CD14-positive monocyte (primary cell): ENCODE measurements around the gene DRC3. TPM values are rescaled to one million over a fixed set of nuclear protein-coding genes. Genes with fewer than 3 reads are reported as not detected.

Experiments used
- DNase-seq, 3 donors: peaks; one replicate each; pipeline ENCODE4 v3.0.0-alpha.2; 2011 to 2022
- H2AFZ ChIP-seq: 2 replicates; pipeline ENCODE4 v1.6.0; 2012; ENCODE audit warnings: mild to moderate bottlenecking, low read depth, low read length, inconsistent platforms; ENCODE audit not compliant: insufficient read depth, poor library complexity, severe bottlenecking
- H3K27ac ChIP-seq, 2 donors: 1 replicate in 1 of 2; 2 replicates in 1 of 2; pipeline ENCODE4 v1.5.1; 2012 to 2013; ENCODE audit warnings: low read length in 2 of 2, control low read depth in 1 of 2, inconsistent platforms in 1 of 2, low read depth in 1 of 2, mild to moderate bottlenecking in 1 of 2
- H3K27me3 ChIP-seq, 2 donors: one replicate each; pipeline versions ENCODE4 v1.6.0 to v1.6.1; 2011 to 2013; ENCODE audit warnings: low read length in 2 of 2; ENCODE audit not compliant: control insufficient read depth in 2 of 2, insufficient read depth in 2 of 2
- H3K36me3 ChIP-seq, 2 donors: replicated peaks in 1 of 2; 1 replicate in 1 of 2; 2 replicates in 1 of 2; pipeline versions ENCODE4 v1.5.1 to v1.6.1; 2012 to 2013; ENCODE audit warnings: low read length in 2 of 2, control low read depth in 1 of 2, inconsistent platforms in 1 of 2, mild to moderate bottlenecking in 1 of 2; ENCODE audit not compliant: insufficient read depth in 2 of 2, control insufficient read depth in 1 of 2
- H3K4me1 ChIP-seq, 2 donors: 1 replicate in 1 of 2; 2 replicates in 1 of 2; pipeline versions ENCODE4 v1.5.1 to v1.6.1; 2012 to 2013; ENCODE audit warnings: low read length in 2 of 2, control low read depth in 1 of 2, inconsistent platforms in 1 of 2, mild to moderate bottlenecking in 1 of 2, moderate library complexity in 1 of 2; ENCODE audit not compliant: insufficient read depth in 2 of 2, control insufficient read depth in 1 of 2
- H3K4me2 ChIP-seq: replicated peaks from 2 replicates; pipeline ENCODE3; 2012; ENCODE audit warnings: low read length, moderate library complexity, mild to moderate bottlenecking; ENCODE audit not compliant: poor library complexity, severe bottlenecking; ENCODE audit errors: extremely low read depth
- H3K4me3 ChIP-seq, 3 experiments: fragments of 200-600 bp in 1 of 3; sonication (generic) in 1 of 3; replicated peaks in 1 of 3; 1 replicate in 2 of 3; 2 replicates in 1 of 3; pipeline ENCODE4 v1.5.1; 2011 to 2013; ENCODE audit warnings: low read length in 3 of 3, mild to moderate bottlenecking in 3 of 3, control low read depth in 2 of 3, low read depth in 2 of 3, inconsistent platforms in 1 of 3, moderate library complexity in 1 of 3
- H3K79me2 ChIP-seq: 2 replicates; pipeline ENCODE4 v1.6.0; 2012; ENCODE audit warnings: mild to moderate bottlenecking, control low read depth, inconsistent platforms, low read length, moderate library complexity; ENCODE audit not compliant: insufficient read depth
- H3K9ac ChIP-seq: 2 replicates; pipeline ENCODE4 v1.6.0; 2017; ENCODE audit warnings: low read length, mild to moderate bottlenecking; ENCODE audit not compliant: insufficient read depth, poor library complexity, severe bottlenecking
- H3K9me3 ChIP-seq, 2 donors: replicated peaks in 1 of 2; 1 replicate in 1 of 2; 2 replicates in 1 of 2; pipeline versions ENCODE4 v1.5.1 to v1.6.1; 2012 to 2013; ENCODE audit warnings: low read length in 2 of 2, control low read depth in 1 of 2; ENCODE audit not compliant: control insufficient read depth in 1 of 2, insufficient read depth in 1 of 2
- H4K20me1 ChIP-seq: 2 replicates; pipeline ENCODE4 v1.6.0; 2012; ENCODE audit warnings: mild to moderate bottlenecking, low read length, control low read depth, moderate library complexity; ENCODE audit not compliant: insufficient read depth
- H3K27ac Mint-ChIP-seq, 7 donors: one replicate each; pipeline ENCODE4 v1.8.0; 2020; ENCODE audit warnings: mild to moderate bottlenecking in 7 of 7, mixed read lengths in 7 of 7, moderate library complexity in 6 of 7, inconsistent platforms in 2 of 7
- H3K27me3 Mint-ChIP-seq, 3 donors: one replicate each; pipeline ENCODE4 v1.8.0; 2021 to 2022; ENCODE audit warnings: low read depth in 3 of 3, mild to moderate bottlenecking in 3 of 3, mixed read lengths in 3 of 3, moderate library complexity in 3 of 3, inconsistent platforms in 1 of 3
- H3K36me3 Mint-ChIP-seq, 2 donors: one replicate each; pipeline ENCODE4 v1.8.0; 2020; ENCODE audit warnings: mixed read lengths in 2 of 2, inconsistent platforms in 1 of 2, mild to moderate bottlenecking in 1 of 2
- H3K4me1 Mint-ChIP-seq: one replicate; pipeline ENCODE4 v1.8.0; 2020; ENCODE audit warnings: mild to moderate bottlenecking, mixed read lengths
- H3K4me3 Mint-ChIP-seq, 2 donors: one replicate each; pipeline ENCODE4 v1.8.0; 2020; ENCODE audit warnings: mild to moderate bottlenecking in 2 of 2, mixed read lengths in 2 of 2, moderate library complexity in 1 of 2
- H3K9me3 Mint-ChIP-seq, 7 donors: one replicate each; pipeline ENCODE4 v1.8.0; 2020 to 2022; ENCODE audit warnings: mixed read lengths in 7 of 7, mild to moderate bottlenecking in 6 of 7, moderate library complexity in 6 of 7, inconsistent platforms in 2 of 7
- CTCF ChIP-seq: fragments of 200-600 bp; IDR thresholded peaks from one replicate; pipeline ENCODE4 v1.8.0; 2022; ENCODE audit warnings: antibody characterized with exemption, mild to moderate bottlenecking
- WGBS: methylation state at CpG from one replicate; pipeline ENCODE4 v1.1.5; 2013; ENCODE audit warnings: missing lambda C conversion rate; ENCODE audit not compliant: insufficient coverage; 5-methylcytosine and 5-hydroxymethylcytosine counted together
- intact Hi-C, 2 donors: fragments of 100-400 bp; cut with micrococcal nuclease; formaldehyde crosslinking; loops; one replicate each; pipeline versions ENCODE4 v1.15.0 to v1.15.1; 2023
- polyA plus RNA-seq, 3 donors: library from polyadenylated mRNA; depleted of rRNA in 1 of 3; unstranded in 2 of 3; stranded (reverse) in 1 of 3; fragments of 300-500 nt in 2 of 3; fragments of >200 nt in 1 of 3; fragmentation: Illumina TruSeq in 2 of 3; gene quantifications; 1 replicate in 2 of 3; 2 replicates in 1 of 3; pipeline ENCODE4 v1.2.3, GENCODE V29; 2012 to 2021

The DRC3 gene
- polyA plus RNA-seq, 3 donors = 0.23 to 0.58 (median 0.39) TPM

GRCh38 chr17:18056214-18056613, 83.6 kb downstream of the DRC3 start:
- no peaks in the 10 kb centered on the region for H4K20me1 ChIP-seq
- peaks cover 37 to 71% of the 10 kb centered on the region in 2 donors for H3K36me3 ChIP-seq
- H2AFZ ChIP-seq = no peak overlapping the region
- TF ChIP-seq CTCF = no peak
- no peaks in the 10 kb centered on the region for H3K9me3 ChIP-seq
- WGBS = 50% methylated on average over 2 of the region's 3 CpGs
- H3K27me3 ChIP-seq = no peaks in the 10 kb centered on the region
- H3K4me3 ChIP-seq = no peak overlapping the region
- H3K4me2 ChIP-seq = no peak overlapping the region
- no peak overlapping the region for H3K27ac ChIP-seq
- Mint-ChIP-seq H3K4me1 (peaks cover 5% of the 10 kb centered on the region), H3K27me3 (no peaks in the 10 kb centered on the region), H3K9me3 (no peaks in the 10 kb centered on the region), H3K36me3 (peaks cover 54 to 77% of the 10 kb centered on the region in 2 donors), H3K27ac (peak overlapping the region in 3 of 7 donors; percentile 24 to 75 (median 54)), H3K4me3 (no peak overlapping the region)
- H3K4me1 ChIP-seq = no peaks in the 10 kb centered on the region
- H3K9ac ChIP-seq = no peak overlapping the region
- no peaks in the 10 kb centered on the region for H3K79me2 ChIP-seq
- intact Hi-C loops = no loop called here
- no peak for DNase-seq

- no peak for DNase-seq
- peak overlapping the region in 1 of 7 donors; percentile 46 for H3K27ac Mint-ChIP-seq
- H3K4me1 Mint-ChIP-seq = peaks cover 5% of the 10 kb centered on the region
- no peak overlapping the region for H3K9ac ChIP-seq
- no peaks in the 10 kb centered on the region for H3K9me3 ChIP-seq
- H3K27me3 ChIP-seq = no peaks in the 10 kb centered on the region
- no peaks in the 10 kb centered on the region for H4K20me1 ChIP-seq
- H3K4me3 ChIP-seq = no peak overlapping the region
- no peak overlapping the region for H3K4me3 Mint-ChIP-seq
- WGBS = 50% methylated on average over 3 of the region's 5 CpGs
- H3K4me2 ChIP-seq = no peak overlapping the region
- no peak overlapping the region for H2AFZ ChIP-seq
- no peak for TF ChIP-seq CTCF
- H3K9me3 Mint-ChIP-seq = peaks cover 0 to 2% (median 0%) of the 10 kb centered on the region in 7 donors
- no peaks in the 10 kb centered on the region for H3K27me3 Mint-ChIP-seq
- intact Hi-C loops = no loop called here
- H3K79me2 ChIP-seq = no peaks in the 10 kb centered on the region
- H3K4me1 ChIP-seq = no peaks in the 10 kb centered on the region
- H3K36me3 ChIP-seq = peaks cover 47 to 81% of the 10 kb centered on the region in 2 donors
- no peak overlapping the region for H3K27ac ChIP-seq
- peaks cover 70 to 93% of the 10 kb centered on the region in 2 donors for H3K36me3 Mint-ChIP-seq
Observed at GRCh38 chr17:18059283-18059682, 86.6 kb downstream of the DRC3 start.
